WERI-Rb-1 (cell line): Measurements from ENCODE around the gene BNC2.
A peak's percentile ranks its signal among the peaks of the same experiment; 100 is the strongest.

Experiments used
- DNase-seq: peaks from one replicate; pipeline ENCODE4 v3.0.0-alpha.2; 2020
- H3K27ac ChIP-seq: fragments of 250-450 bp; sonication (Bioruptor Pico); 2 replicates; pipeline ENCODE4 v1.5.1; 2020; ENCODE audit warnings: mild to moderate bottlenecking, moderate library complexity
- H3K27me3 ChIP-seq: fragments of 250-450 bp; sonication (Bioruptor Pico); 2 replicates; pipeline ENCODE4 v1.5.1; 2021; ENCODE audit warnings: mild to moderate bottlenecking, low read depth, moderate library complexity; ENCODE audit not compliant: insufficient read depth, severe bottlenecking
- H3K36me3 ChIP-seq: fragments of 250-450 bp; sonication (Bioruptor Pico); 2 replicates; pipeline ENCODE4 v1.5.1; 2020; ENCODE audit warnings: mild to moderate bottlenecking, moderate library complexity
- H3K4me3 ChIP-seq: 2 replicates; pipeline ENCODE4 v1.5.1; 2011; ENCODE audit warnings: low read depth, mild to moderate bottlenecking, control low read depth, low read length
- H3K9me3 ChIP-seq: fragments of 250-450 bp; sonication (Bioruptor Pico); 2 replicates; pipeline ENCODE4 v1.5.1; 2021; ENCODE audit warnings: mild to moderate bottlenecking, moderate library complexity; ENCODE audit not compliant: severe bottlenecking
- TF ChIP-seq, protein P1 (sequence below): IDR thresholded peaks from 2 replicates; pipeline ENCODE4 v1.5.1; 2011; ENCODE audit warnings: low read depth, mild to moderate bottlenecking, control low read depth, inconsistent platforms, low read length

BNC2 gene

DNA sequence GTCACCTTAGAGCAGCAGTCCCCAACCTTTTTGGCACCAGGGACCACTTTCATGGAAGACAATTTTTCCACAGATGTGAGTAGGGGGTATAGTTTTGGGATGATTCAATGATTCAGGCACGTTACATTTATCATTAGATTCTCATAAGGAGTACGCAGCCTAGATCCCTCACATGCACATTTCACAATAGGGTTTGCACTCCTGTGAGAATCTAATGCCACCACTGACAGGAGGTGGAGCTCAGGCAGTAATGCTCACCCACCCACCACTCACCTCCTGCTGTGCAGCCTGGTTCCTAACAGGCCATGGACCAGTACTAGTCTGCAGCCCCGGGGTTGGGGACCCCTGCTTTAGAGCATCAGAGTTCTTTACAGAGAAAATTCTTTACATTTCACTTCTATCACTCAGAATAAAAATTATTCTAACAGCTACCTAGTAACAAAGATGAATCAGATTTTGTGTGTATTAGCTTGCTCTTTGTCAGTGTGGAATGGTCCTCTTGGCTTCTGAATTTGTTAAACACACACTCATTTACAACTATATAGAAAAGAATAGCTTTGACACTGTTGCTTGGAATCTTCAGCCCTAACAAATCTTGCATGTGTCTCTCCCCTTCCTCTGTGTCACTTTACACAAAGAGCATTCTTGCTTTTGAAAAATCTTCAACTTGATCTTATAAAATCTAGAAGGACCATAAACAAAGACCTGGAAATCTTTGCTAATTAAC, 438.6 kb downstream of the BNC2 start:
- no peaks in the 10 kb centered on the region for H3K9me3 ChIP-seq
- no peak overlapping the region for H3K4me3 ChIP-seq
- TF ChIP-seq, protein P1, sequence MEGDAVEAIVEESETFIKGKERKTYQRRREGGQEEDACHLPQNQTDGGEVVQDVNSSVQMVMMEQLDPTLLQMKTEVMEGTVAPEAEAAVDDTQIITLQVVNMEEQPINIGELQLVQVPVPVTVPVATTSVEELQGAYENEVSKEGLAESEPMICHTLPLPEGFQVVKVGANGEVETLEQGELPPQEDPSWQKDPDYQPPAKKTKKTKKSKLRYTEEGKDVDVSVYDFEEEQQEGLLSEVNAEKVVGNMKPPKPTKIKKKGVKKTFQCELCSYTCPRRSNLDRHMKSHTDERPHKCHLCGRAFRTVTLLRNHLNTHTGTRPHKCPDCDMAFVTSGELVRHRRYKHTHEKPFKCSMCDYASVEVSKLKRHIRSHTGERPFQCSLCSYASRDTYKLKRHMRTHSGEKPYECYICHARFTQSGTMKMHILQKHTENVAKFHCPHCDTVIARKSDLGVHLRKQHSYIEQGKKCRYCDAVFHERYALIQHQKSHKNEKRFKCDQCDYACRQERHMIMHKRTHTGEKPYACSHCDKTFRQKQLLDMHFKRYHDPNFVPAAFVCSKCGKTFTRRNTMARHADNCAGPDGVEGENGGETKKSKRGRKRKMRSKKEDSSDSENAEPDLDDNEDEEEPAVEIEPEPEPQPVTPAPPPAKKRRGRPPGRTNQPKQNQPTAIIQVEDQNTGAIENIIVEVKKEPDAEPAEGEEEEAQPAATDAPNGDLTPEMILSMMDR: no peak
- H3K27me3 ChIP-seq: no peaks in the 10 kb centered on the region
- no peaks in the 10 kb centered on the region for H3K36me3 ChIP-seq
- no peak overlapping the region for H3K27ac ChIP-seq
- DNase-seq: no peak

DNA sequence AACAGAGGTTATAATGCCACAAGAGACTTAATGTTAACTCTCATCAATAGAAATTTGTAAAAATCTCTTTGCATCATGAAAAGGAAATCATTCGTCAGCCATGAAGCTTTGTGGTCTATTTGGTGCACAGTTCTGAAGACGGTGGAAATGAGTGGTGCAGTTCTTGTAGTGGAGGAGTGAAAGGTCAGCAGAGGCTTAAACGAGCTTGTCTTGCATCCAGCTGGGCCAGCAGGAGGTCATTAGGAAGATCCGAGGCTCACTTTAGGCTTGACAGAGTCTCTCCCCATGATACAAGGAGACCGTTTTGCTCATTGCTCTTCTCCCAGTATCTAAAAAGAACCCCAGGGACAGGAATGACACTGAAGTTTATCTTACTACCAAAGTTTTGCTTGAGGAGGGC, 440.8 kb downstream of the BNC2 start:
- Histone ChIP-seq H3K27me3 (no peaks in the 10 kb centered on the region), H3K36me3 (no peaks in the 10 kb centered on the region), H3K4me3 (no peak overlapping the region), H3K9me3 (no peaks in the 10 kb centered on the region), H3K27ac (no peak overlapping the region)
- peak; percentile 15 for DNase-seq
- TF ChIP-seq, protein P1: no peak

DNA sequence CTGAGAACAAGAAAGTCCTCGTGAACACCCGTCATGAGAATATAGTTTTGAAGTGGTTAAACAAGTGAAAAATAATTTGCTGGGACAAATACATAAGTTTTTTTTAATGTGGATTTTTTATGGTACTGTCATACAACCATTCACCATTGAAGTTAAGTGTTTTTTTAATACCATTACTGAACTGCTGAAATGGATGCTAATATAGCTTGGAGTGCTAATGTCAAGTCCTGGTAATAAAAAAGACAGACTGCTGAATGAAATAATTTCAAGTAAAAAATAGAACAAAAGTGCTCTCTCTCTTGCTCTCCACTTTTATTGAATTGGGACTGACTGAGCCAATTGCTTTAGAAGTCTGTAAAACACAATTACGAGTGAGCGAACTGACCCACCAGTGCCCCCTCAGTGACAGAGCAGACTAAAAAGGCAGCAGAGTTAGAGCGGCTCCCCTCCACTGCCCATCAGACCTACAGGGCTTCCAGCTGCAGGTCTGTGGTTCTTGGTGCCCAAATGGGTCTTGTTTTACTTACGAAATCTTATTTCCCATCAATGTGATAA, 442.5 kb downstream of the BNC2 start:
- Histone ChIP-seq H3K4me3 (no peak overlapping the region), H3K9me3 (no peaks in the 10 kb centered on the region), H3K27ac (no peak overlapping the region), H3K27me3 (no peaks in the 10 kb centered on the region), H3K36me3 (no peaks in the 10 kb centered on the region)
- TF ChIP-seq, protein P1: no peak
- DNase-seq: no peak

DNA sequence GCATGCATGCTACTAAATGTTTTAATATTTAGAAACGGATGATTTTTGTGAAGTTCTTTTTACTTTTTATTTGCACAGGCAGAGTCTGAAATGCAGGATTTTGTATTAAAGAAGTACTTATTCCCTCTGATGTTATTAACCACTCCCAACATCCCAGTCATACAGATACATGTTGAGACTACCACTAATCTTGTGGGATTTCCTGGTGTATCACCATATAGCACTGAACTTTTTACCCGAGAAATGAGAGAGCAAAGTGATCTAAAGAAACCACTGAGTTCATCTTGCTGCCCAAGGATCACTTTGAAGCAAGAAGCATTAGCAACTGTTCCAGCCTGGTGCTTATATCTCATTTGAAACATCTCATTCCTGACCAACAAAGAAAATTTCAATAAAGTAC, 443.8 kb downstream of the BNC2 start:
- TF ChIP-seq, protein P1: no peak
- H3K27ac ChIP-seq: no peak overlapping the region
- H3K4me3 ChIP-seq: no peak overlapping the region
- DNase-seq: no peak
- H3K27me3 ChIP-seq: no peaks in the 10 kb centered on the region
- no peaks in the 10 kb centered on the region for H3K9me3 ChIP-seq
- H3K36me3 ChIP-seq: no peaks in the 10 kb centered on the region

DNA sequence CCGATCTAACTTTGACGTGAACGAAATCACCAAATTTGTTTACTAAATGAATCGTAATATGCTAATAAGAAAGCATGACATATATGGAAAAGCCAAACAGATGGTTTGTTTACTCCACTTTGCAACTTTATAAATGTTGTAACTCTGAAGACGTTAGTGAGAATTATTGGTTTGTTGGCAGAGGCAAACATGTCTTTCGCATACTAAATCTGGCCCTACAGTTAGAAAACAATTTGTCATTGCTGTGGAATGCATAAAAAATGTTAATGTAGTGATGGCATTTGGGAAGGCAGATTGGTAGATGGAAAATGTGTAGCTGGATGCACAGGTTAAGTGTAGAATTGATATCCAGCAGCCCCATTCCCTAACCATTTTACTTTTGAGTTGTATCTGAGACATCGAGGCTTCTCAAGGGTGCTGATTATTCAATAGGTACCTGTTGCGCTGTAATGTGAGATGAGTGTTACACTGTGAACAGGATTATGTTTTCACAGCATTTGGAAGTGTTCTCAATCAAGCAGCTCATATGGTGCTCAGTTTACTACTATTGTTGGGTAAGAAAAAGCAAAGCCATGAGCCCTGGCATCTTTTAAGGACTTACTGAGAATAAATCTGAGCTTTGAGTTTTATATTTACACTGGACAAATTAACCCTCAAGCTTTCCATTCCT, 444.8 kb downstream of the BNC2 start:
- TF ChIP-seq, protein P1: no peak
- Histone ChIP-seq H3K27ac (no peak overlapping the region), H3K27me3 (no peaks in the 10 kb centered on the region), H3K4me3 (no peak overlapping the region), H3K9me3 (no peaks in the 10 kb centered on the region), H3K36me3 (no peaks in the 10 kb centered on the region)
- no peak for DNase-seq
